Measurements from ENCODE around the gene OR2D3. TPM values are rescaled to one million over a fixed set of nuclear protein-coding genes. Genes with fewer than 3 reads are reported as not detected.

Gene OR2D3
- total RNA-seq, 1 donor from 2014 or later, result not detected

GRCh38 chr11:6919698-6920097 is 1.1 kb upstream of the OR2D3 start:
- no peak for DNase-seq
- POLR2A ChIA-PET, result no interaction called here

GRCh38 chr11:6925007-6925577 is 4.3 kb downstream of the OR2D3 start:
- H3K27ac Mint-ChIP-seq, result no peak overlapping the region
- H3K36me3 Mint-ChIP-seq (ENCODE audit: low read depth), result peaks cover 2% of the 10 kb centered on the region
- ChIA-PET POLR2A (no interaction called here), CTCF (no interaction called here)
- no peak overlapping the region for H3K4me3 Mint-ChIP-seq
- no peaks in the 10 kb centered on the region for H3K27me3 Mint-ChIP-seq
- no peak for TF ChIP-seq CTCF (IDR thresholded peaks at IDR 0.05)
- H3K9me3 Mint-ChIP-seq, result no peaks in the 10 kb centered on the region
- intact Hi-C loops (cut with micrococcal nuclease), result loop anchor here (5.0 to 10.0 kb wide), 3 partner anchors 153 to 590 kb away; partner anchors contain the start of genes OR2AG2 and PPFIBP2
- no peak for DNase-seq
- H3K4me1 Mint-ChIP-seq, result peaks cover 19% of the 10 kb centered on the region
- ATAC-seq (ENCODE audit: low read depth), result no peak

More at GRCh38 chr11:6919698-6920097, 1.1 kb upstream of the OR2D3 start:
- ATAC-seq (ENCODE audit: low read depth), result no peak
- H3K9me3 Mint-ChIP-seq, result peaks cover 3% of the 10 kb centered on the region
- CTCF ChIA-PET, result no interaction called here
- intact Hi-C loops (cut with micrococcal nuclease), result loop anchor here (10.0 kb wide), 2 partner anchors 175 to 595 kb away; partner anchors contain the start of gene PPFIBP2
- H3K27ac Mint-ChIP-seq, result no peak overlapping the region
- H3K27me3 Mint-ChIP-seq, result no peaks in the 10 kb centered on the region
- no peaks in the 10 kb centered on the region for H3K4me1 Mint-ChIP-seq
- no peak overlapping the region for H3K4me3 Mint-ChIP-seq
- TF ChIP-seq CTCF (IDR thresholded peaks at IDR 0.05), result no peak
- no peaks in the 10 kb centered on the region for H3K36me3 Mint-ChIP-seq (ENCODE audit: low read depth)

- Mint-ChIP-seq H3K36me3 (ENCODE audit: low read depth) (peaks cover 2% of the 10 kb centered on the region), H3K4me1 (peaks cover 19% of the 10 kb centered on the region), H3K4me3 (peak overlapping the region; percentile 93), H3K9me3 (no peaks in the 10 kb centered on the region), H3K27ac (peak overlapping the region; percentile 81), H3K27me3 (no peaks in the 10 kb centered on the region)
- DNase-seq (no peak), ATAC-seq (ENCODE audit: low read depth) (no peak)
- ChIA-PET CTCF (no interaction called here), POLR2A (no interaction called here)
- no peak for TF ChIP-seq CTCF (IDR thresholded peaks at IDR 0.05)
- intact Hi-C loops (cut with micrococcal nuclease), result loop anchor here (5.0 to 10.0 kb wide), 3 partner anchors 153 to 589 kb away; partner anchors contain the start of genes OR2AG2 and PPFIBP2
Observed at GRCh38 chr11:6925636-6926207, 4.9 kb downstream of the OR2D3 start.

GRCh38 chr11:6926208-6927029 is 5.6 kb downstream of the OR2D3 start, which contains the start of gene ZNF215:
ZNF215 (plus strand) TSS chr11:6926426; CDS start chr11:6932273, 5,847 bp downstream.
- TF ChIP-seq CTCF (IDR thresholded peaks at IDR 0.05), result no peak
- H3K36me3 Mint-ChIP-seq (ENCODE audit: low read depth), result peaks cover 2% of the 10 kb centered on the region
- CTCF ChIA-PET, result interaction anchor here (1.3 kb wide), 1 partner anchor 114 kb away, joined by 4 read pairs; no protein-coding TSS in a partner anchor
- peak within 1 kb of the TSS; percentile 81 for H3K27ac Mint-ChIP-seq
- POLR2A ChIA-PET, result interaction anchor here (1.4 kb wide), 1 partner anchor 13 kb away, joined by 5 read pairs; no protein-coding TSS in a partner anchor
- peak; percentile 76 for ATAC-seq (ENCODE audit: low read depth)
- intact Hi-C loops (cut with micrococcal nuclease), result loop anchor here (5.0 to 10.0 kb wide), 3 partner anchors 154 to 588 kb away; partner anchors contain the start of genes OR2AG2 and PPFIBP2
- peak; percentile 43 for DNase-seq
- H3K4me1 Mint-ChIP-seq, result peaks cover 19% of the 10 kb centered on the region
- peak within 1 kb of the TSS; percentile 93 for H3K4me3 Mint-ChIP-seq
- H3K9me3 Mint-ChIP-seq, result no peaks in the 10 kb centered on the region
- no peaks in the 10 kb centered on the region for H3K27me3 Mint-ChIP-seq

All from activated B cell treated with CpG ODN at 0.5 μM for 24 hours (primary cell).